ENCODE data around the gene UBAP2.
A peak's percentile ranks its signal among the peaks of the same experiment; 100 is the strongest.

The UBAP2 gene

GRCh38 chr9:34048727-34049629 is at the start of gene UBAP2:
UBAP2 (minus strand) TSS chr9:34048887; CDS start chr9:34017148, 31,739 bp downstream.
- peak; percentile 93 for DNase-seq (ENCODE audit: low spot score)
- in situ Hi-C loops (cut with MboI; ENCODE audit: low sequenced_read_pairs, unreplicated experiment), result no loop called here
- TF ChIP-seq, protein P1, sequence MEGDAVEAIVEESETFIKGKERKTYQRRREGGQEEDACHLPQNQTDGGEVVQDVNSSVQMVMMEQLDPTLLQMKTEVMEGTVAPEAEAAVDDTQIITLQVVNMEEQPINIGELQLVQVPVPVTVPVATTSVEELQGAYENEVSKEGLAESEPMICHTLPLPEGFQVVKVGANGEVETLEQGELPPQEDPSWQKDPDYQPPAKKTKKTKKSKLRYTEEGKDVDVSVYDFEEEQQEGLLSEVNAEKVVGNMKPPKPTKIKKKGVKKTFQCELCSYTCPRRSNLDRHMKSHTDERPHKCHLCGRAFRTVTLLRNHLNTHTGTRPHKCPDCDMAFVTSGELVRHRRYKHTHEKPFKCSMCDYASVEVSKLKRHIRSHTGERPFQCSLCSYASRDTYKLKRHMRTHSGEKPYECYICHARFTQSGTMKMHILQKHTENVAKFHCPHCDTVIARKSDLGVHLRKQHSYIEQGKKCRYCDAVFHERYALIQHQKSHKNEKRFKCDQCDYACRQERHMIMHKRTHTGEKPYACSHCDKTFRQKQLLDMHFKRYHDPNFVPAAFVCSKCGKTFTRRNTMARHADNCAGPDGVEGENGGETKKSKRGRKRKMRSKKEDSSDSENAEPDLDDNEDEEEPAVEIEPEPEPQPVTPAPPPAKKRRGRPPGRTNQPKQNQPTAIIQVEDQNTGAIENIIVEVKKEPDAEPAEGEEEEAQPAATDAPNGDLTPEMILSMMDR (IDR thresholded peaks at IDR 0.05; ENCODE audit: borderline replicate concordance, control extremely low read depth, extremely low read depth, insufficient read depth, missing control alignments), result no peak

DNA sequence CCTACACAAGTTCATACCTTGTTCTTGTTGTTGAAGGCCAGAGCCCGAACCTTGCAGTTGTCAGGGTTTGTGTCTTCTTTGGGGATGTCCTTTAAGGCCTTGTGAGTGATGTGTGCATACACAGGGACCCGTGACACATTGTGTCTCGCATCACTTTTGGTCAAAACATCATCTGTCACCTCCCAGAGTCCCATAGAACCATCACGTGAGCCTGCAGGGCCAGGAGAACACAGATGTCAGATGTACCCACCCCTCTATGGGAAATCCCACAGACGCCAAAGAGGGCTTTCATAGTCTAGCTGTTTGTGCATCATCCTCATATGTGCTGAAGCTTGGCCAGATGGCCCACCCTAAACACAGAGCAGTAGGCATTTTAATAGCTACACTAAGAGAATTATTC is 49.6 kb upstream of the UBAP2 start:
- peak; percentile 34 for DNase-seq (ENCODE audit: low spot score)

DNA sequence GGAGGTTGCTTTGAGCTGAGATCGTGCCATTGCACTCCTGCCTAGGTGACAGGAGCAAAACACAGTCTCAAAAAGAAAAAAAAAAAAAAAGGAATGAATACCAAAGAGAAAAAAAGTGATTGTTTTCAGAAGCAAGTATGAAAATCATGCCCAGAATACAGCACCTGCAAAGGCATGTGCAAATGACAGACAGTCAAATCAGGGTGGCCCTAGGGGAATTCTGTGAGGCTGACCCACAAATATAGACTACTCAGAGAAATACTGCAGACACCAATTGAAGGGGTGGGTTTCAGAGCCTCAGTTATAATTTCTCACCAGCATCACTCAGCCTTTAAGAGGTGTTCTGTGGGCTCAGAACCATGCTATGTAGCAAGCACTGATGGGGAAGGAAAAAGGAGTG is 49.2 kb upstream of the UBAP2 start:
- TF ChIP-seq, protein P1 (IDR thresholded peaks at IDR 0.05; ENCODE audit: borderline replicate concordance, control extremely low read depth, extremely low read depth, insufficient read depth, missing control alignments), result no peak
- in situ Hi-C loops (cut with MboI; ENCODE audit: low sequenced_read_pairs, unreplicated experiment), result no loop called here
- DNase-seq (ENCODE audit: low spot score), result peak; percentile 35

More for the DNA sequence above, 49.6 kb upstream of the UBAP2 start:
- in situ Hi-C loops (cut with MboI; ENCODE audit: low sequenced_read_pairs, unreplicated experiment), result no loop called here
- TF ChIP-seq, protein P1 (IDR thresholded peaks at IDR 0.05; ENCODE audit: borderline replicate concordance, control extremely low read depth, extremely low read depth, insufficient read depth, missing control alignments), result no peak

- in situ Hi-C loops (cut with MboI; ENCODE audit: low sequenced_read_pairs, unreplicated experiment), result no loop called here
- TF ChIP-seq, protein P1 (IDR thresholded peaks at IDR 0.05; ENCODE audit: borderline replicate concordance, control extremely low read depth, extremely low read depth, insufficient read depth, missing control alignments), result no peak
- DNase-seq (ENCODE audit: low spot score), result no peak
Measured at GRCh38 chr9:34096751-34097150, 48.1 kb upstream of the UBAP2 start.

DNA sequence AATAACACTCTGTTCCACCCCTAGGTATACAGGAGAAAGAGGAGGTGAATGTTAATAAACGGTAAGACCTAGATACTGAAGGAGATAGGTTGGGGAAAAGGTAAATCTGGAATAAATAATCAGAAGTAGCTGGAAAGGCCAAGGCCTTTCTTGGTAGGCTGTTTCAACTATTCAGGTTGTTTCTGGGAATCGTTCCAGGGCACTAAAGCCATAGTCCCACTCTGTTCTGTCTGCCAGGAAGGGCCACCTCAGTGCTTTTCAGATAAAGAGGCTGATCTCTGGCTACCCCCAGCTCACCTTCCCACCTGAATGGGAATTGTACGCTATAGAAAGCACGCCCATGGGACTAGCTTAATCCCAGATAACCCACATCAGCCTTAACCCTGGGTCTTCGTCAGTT is 44.9 kb upstream of the UBAP2 start:
- TF ChIP-seq, protein P1 (IDR thresholded peaks at IDR 0.05; ENCODE audit: borderline replicate concordance, control extremely low read depth, extremely low read depth, insufficient read depth, missing control alignments), result no peak
- in situ Hi-C loops (cut with MboI; ENCODE audit: low sequenced_read_pairs, unreplicated experiment), result no loop called here
- DNase-seq (ENCODE audit: low spot score), result no peak

- TF ChIP-seq, protein P1 (IDR thresholded peaks at IDR 0.05; ENCODE audit: borderline replicate concordance, control extremely low read depth, extremely low read depth, insufficient read depth, missing control alignments), result no peak
- no peak for DNase-seq (ENCODE audit: low spot score)
- in situ Hi-C loops (cut with MboI; ENCODE audit: low sequenced_read_pairs, unreplicated experiment), result no loop called here
Measured at GRCh38 chr9:34089311-34089710, 40.6 kb upstream of the UBAP2 start.
